ENCODE results near the gene MAPK12.

Gene MAPK12

DNA sequence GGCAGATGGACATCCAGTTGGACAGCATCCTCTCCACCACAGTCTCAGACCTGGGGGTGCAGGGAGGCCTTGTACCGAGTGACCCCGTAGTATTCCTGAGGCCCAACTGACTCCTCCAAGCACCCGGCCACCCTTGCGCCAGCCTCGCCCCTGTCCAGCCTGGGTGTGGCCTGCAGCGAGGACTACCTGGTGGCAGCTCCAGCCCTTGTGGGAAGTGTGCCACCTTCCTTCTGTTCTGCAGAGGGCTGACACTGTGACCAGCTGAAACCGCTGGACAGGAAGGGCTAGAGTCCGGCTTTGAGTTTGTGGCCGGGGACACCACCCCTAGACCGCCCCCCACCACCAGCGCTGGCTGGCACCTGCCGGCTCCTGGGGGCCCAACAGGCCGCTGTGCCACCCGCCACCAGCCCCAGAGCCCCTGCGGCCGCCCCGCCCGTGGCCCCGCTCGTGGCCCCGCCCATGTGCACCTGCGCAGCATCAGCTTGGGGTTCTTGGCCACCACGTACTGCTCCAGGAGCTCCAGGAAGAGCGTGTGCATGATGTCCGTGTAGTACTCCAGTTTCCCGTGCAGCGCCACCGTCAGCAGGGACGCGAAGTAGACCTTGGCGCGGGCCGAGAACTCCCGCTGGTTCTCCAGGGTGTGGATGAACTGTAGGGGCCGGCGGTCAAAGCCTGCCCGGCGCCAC lies 18.7 kb upstream of the MAPK12 start:
- Histone ChIP-seq H3K79me2 (no peaks in the 10 kb centered on the region), H3K9me3 (ENCODE audit: control insufficient read depth, low read length) (no peaks in the 10 kb centered on the region), H3K4me1 (no peaks in the 10 kb centered on the region), H3K36me3 (ENCODE audit: control insufficient read depth, insufficient read depth, low read length) (no peaks in the 10 kb centered on the region), H2AFZ (no peak overlapping the region), H3K27me3 (ENCODE audit: control insufficient read depth, insufficient read depth, low read length) (no peaks in the 10 kb centered on the region), H3K9ac (no peak overlapping the region), H3K4me2 (ENCODE audit: low read length) (no peak overlapping the region), H3K4me3 (ENCODE audit: low read depth, low read length) (no peak overlapping the region), H3K27ac (no peak overlapping the region)
- no peak for TF ChIP-seq CTCF (IDR thresholded peaks at IDR 0.05)

GRCh38 chr22:50278956-50279619 lies 17.6 kb upstream of the MAPK12 start:
- Histone ChIP-seq H3K79me2 (no peaks in the 10 kb centered on the region), H3K9me3 (ENCODE audit: control insufficient read depth, low read length) (no peaks in the 10 kb centered on the region), H3K4me1 (no peaks in the 10 kb centered on the region), H3K36me3 (ENCODE audit: control insufficient read depth, insufficient read depth, low read length) (no peaks in the 10 kb centered on the region), H3K9ac (no peak overlapping the region), H3K4me2 (ENCODE audit: low read length) (no peak overlapping the region), H3K27me3 (ENCODE audit: control insufficient read depth, insufficient read depth, low read length) (no peaks in the 10 kb centered on the region), H2AFZ (no peak overlapping the region), H3K4me3 (ENCODE audit: low read depth, low read length) (no peak overlapping the region), H3K27ac (no peak overlapping the region)
- no peak for TF ChIP-seq CTCF (IDR thresholded peaks at IDR 0.05)

DNA sequence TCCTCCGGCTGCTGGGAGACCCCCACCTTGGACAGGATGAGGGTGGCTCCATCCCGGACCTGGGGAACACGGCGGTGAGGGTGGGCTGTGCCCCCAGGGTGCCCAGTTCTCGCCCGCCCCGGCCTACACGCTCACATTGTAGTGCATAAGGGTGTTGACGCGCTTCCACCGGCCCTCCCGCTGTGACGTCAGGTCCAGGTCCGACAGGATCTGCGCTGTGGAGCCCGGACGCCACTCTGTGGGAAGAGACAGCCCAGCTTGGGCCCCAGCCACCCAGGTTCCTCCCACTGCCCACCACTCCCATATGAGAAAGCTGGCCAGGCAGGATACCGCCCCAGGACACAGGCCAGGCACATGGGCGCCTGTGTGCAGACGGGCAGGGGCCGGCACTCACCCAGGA lies 17.0 kb upstream of the MAPK12 start:
- H3K4me2 ChIP-seq (ENCODE audit: low read length) = no peak overlapping the region
- H3K27ac ChIP-seq = no peak overlapping the region
- H3K27me3 ChIP-seq (ENCODE audit: control insufficient read depth, insufficient read depth, low read length) = no peaks in the 10 kb centered on the region
- no peaks in the 10 kb centered on the region for H3K9me3 ChIP-seq (ENCODE audit: control insufficient read depth, low read length)
- TF ChIP-seq CTCF (IDR thresholded peaks at IDR 0.05) = no peak
- H3K4me3 ChIP-seq (ENCODE audit: low read depth, low read length) = no peak overlapping the region
- no peaks in the 10 kb centered on the region for H3K36me3 ChIP-seq (ENCODE audit: control insufficient read depth, insufficient read depth, low read length)
- H3K79me2 ChIP-seq = no peaks in the 10 kb centered on the region
- H3K4me1 ChIP-seq = no peaks in the 10 kb centered on the region
- no peak overlapping the region for H2AFZ ChIP-seq
- no peak overlapping the region for H3K9ac ChIP-seq

- no peak overlapping the region for H2AFZ ChIP-seq
- H3K36me3 ChIP-seq (ENCODE audit: control insufficient read depth, insufficient read depth, low read length) = no peaks in the 10 kb centered on the region
- H3K9me3 ChIP-seq (ENCODE audit: control insufficient read depth, low read length) = no peaks in the 10 kb centered on the region
- no peaks in the 10 kb centered on the region for H3K79me2 ChIP-seq
- no peak for TF ChIP-seq CTCF (IDR thresholded peaks at IDR 0.05)
- no peak overlapping the region for H3K9ac ChIP-seq
- no peak overlapping the region for H3K4me3 ChIP-seq (ENCODE audit: low read depth, low read length)
- no peaks in the 10 kb centered on the region for H3K4me1 ChIP-seq
- no peaks in the 10 kb centered on the region for H3K27me3 ChIP-seq (ENCODE audit: control insufficient read depth, insufficient read depth, low read length)
- H3K27ac ChIP-seq = no peak overlapping the region
- H3K4me2 ChIP-seq (ENCODE audit: low read length) = no peak overlapping the region
Observed at GRCh38 chr22:50277761-50278160, 16.3 kb upstream of the MAPK12 start.

GRCh38 chr22:50276143-50276542 lies 14.7 kb upstream of the MAPK12 start:
- H3K4me1 ChIP-seq = no peaks in the 10 kb centered on the region
- H3K27me3 ChIP-seq (ENCODE audit: control insufficient read depth, insufficient read depth, low read length) = no peaks in the 10 kb centered on the region
- peak; percentile 74 for TF ChIP-seq CTCF (IDR thresholded peaks at IDR 0.05)
- no peaks in the 10 kb centered on the region for H3K9me3 ChIP-seq (ENCODE audit: control insufficient read depth, low read length)
- no peak overlapping the region for H3K27ac ChIP-seq
- no peak overlapping the region for H3K4me3 ChIP-seq (ENCODE audit: low read depth, low read length)
- no peaks in the 10 kb centered on the region for H3K79me2 ChIP-seq
- no peak overlapping the region for H3K9ac ChIP-seq
- no peak overlapping the region for H3K4me2 ChIP-seq (ENCODE audit: low read length)
- H2AFZ ChIP-seq = no peak overlapping the region
- H3K36me3 ChIP-seq (ENCODE audit: control insufficient read depth, insufficient read depth, low read length) = no peaks in the 10 kb centered on the region
